Activated CD4-positive, alpha-beta memory T cell treated with anti-CD3 and anti-CD28 coated beads, Interleukin-2, amount 10 ng/mL, durations not matched to agents 7 days and 5 days (primary cell): Measurements from ENCODE around the gene LBR. TPM values are rescaled to one million over a fixed set of nuclear protein-coding genes. Genes with fewer than 3 reads are reported as not detected.

Source experiments
- CTCF ChIA-PET: fragments of 350-600 bp; sonication (Branson Sonifier 250); formaldehyde crosslinking; loops from one replicate; lab custom pipeline; 2021; ENCODE audit warnings: antibody characterized with exemption, inconsistent platforms; lab: Charles Lee
- POLR2A ChIA-PET: fragments of 350-600 bp; sonication (Branson Sonifier 250); formaldehyde crosslinking; loops from one replicate; lab custom pipeline; 2021; ENCODE audit warnings: antibody characterized with exemption; lab: Charles Lee
- DNase-seq: peaks from one replicate; pipeline ENCODE4 v3.0.0-alpha.2; 2020
- H3K27ac Mint-ChIP-seq: one replicate; pipeline ENCODE4 v1.8.0; 2021; ENCODE audit warnings: mild to moderate bottlenecking, mixed read lengths
- H3K27me3 Mint-ChIP-seq: one replicate; pipeline ENCODE4 v1.8.0; 2021; ENCODE audit warnings: mixed read lengths
- H3K36me3 Mint-ChIP-seq: one replicate; pipeline ENCODE4 v1.8.0; 2021; ENCODE audit warnings: low read depth, mixed read lengths
- H3K4me1 Mint-ChIP-seq: one replicate; pipeline ENCODE4 v1.8.0; 2021; ENCODE audit warnings: mixed read lengths
- H3K4me3 Mint-ChIP-seq: one replicate; pipeline ENCODE4 v1.8.0; 2021; ENCODE audit warnings: mild to moderate bottlenecking, mixed read lengths
- H3K9me3 Mint-ChIP-seq: one replicate; pipeline ENCODE4 v1.8.0; 2021; ENCODE audit warnings: mixed read lengths
- total RNA-seq, 2 experiments: library from RNA; stranded (reverse); gene quantifications; one replicate each; pipeline ENCODE4 v1.2.3, GENCODE V29; 2021

Gene LBR
- total RNA-seq, 2 experiments from 2014 or later: 251 to 259 TPM

GRCh38 chr1:225437710-225438437 is 10.0 kb upstream of the LBR start:
- Mint-ChIP-seq H3K36me3 (no peaks in the 10 kb centered on the region), H3K4me1 (peaks cover 24% of the 10 kb centered on the region), H3K4me3 (no peak overlapping the region), H3K27me3 (peaks cover 3% of the 10 kb centered on the region), H3K27ac (no peak overlapping the region), H3K9me3 (no peaks in the 10 kb centered on the region)
- DNase-seq: no peak
- ChIA-PET CTCF (no interaction called here), POLR2A (interaction anchor here (1.2 kb wide), 1 partner anchor 10 kb away, joined by 3 read pairs; the partner anchor contains the start of gene LBR)

GRCh38 chr1:225435957-225436392 is 8.1 kb upstream of the LBR start:
- no peak for DNase-seq
- Mint-ChIP-seq H3K27me3 (peaks cover 5% of the 10 kb centered on the region), H3K36me3 (no peaks in the 10 kb centered on the region), H3K27ac (no peak overlapping the region), H3K9me3 (no peaks in the 10 kb centered on the region), H3K4me1 (peaks cover 10% of the 10 kb centered on the region), H3K4me3 (no peak overlapping the region)
- POLR2A ChIA-PET: interaction anchor here (1.4 kb wide), 1 partner anchor 8 kb away, joined by 4 read pairs; the partner anchor contains the start of gene LBR
- CTCF ChIA-PET: no interaction called here

GRCh38 chr1:225435487-225435886 is 7.6 kb upstream of the LBR start:
- H3K4me1 Mint-ChIP-seq: peaks cover 8% of the 10 kb centered on the region
- no peak overlapping the region for H3K4me3 Mint-ChIP-seq
- ChIA-PET POLR2A (no interaction called here), CTCF (no interaction called here)
- no peak for DNase-seq
- no peaks in the 10 kb centered on the region for H3K36me3 Mint-ChIP-seq
- peaks cover 5% of the 10 kb centered on the region for H3K27me3 Mint-ChIP-seq
- H3K9me3 Mint-ChIP-seq: no peaks in the 10 kb centered on the region
- H3K27ac Mint-ChIP-seq: no peak overlapping the region

GRCh38 chr1:225435076-225435475 is 7.2 kb upstream of the LBR start:
- H3K27me3 Mint-ChIP-seq: peaks cover 5% of the 10 kb centered on the region
- H3K9me3 Mint-ChIP-seq: no peaks in the 10 kb centered on the region
- peaks cover 12% of the 10 kb centered on the region for H3K4me1 Mint-ChIP-seq
- POLR2A ChIA-PET: no interaction called here
- no peaks in the 10 kb centered on the region for H3K36me3 Mint-ChIP-seq
- CTCF ChIA-PET: no interaction called here
- no peak for DNase-seq
- H3K27ac Mint-ChIP-seq: no peak overlapping the region
- no peak overlapping the region for H3K4me3 Mint-ChIP-seq

GRCh38 chr1:225434046-225434445 is 6.2 kb upstream of the LBR start:
- H3K4me1 Mint-ChIP-seq: peaks cover 19% of the 10 kb centered on the region
- DNase-seq: no peak
- ChIA-PET POLR2A (interaction anchor here (11.8 kb wide), 1 partner anchor 9 kb away, joined by 338 read pairs; no protein-coding TSS in a partner anchor), CTCF (no interaction called here)
- H3K27me3 Mint-ChIP-seq: peaks cover 5% of the 10 kb centered on the region
- H3K9me3 Mint-ChIP-seq: no peaks in the 10 kb centered on the region
- H3K27ac Mint-ChIP-seq: no peak overlapping the region
- no peak overlapping the region for H3K4me3 Mint-ChIP-seq
- no peaks in the 10 kb centered on the region for H3K36me3 Mint-ChIP-seq

GRCh38 chr1:225431081-225431863 is 3.4 kb upstream of the LBR start:
- CTCF ChIA-PET: interaction anchor here (0.7 to 6.8 kb wide), 6 partner anchors 11 to 154 kb away, joined by 3 to 92 read pairs (median 6); no protein-coding TSS in a partner anchor
- POLR2A ChIA-PET: interaction anchor here (0.9 to 11.8 kb wide), 4 partner anchors 12 to 40 kb away, joined by 3 to 338 read pairs (median 146); no protein-coding TSS in a partner anchor
- Mint-ChIP-seq H3K9me3 (no peaks in the 10 kb centered on the region), H3K4me3 (no peak overlapping the region), H3K27me3 (peaks cover 5% of the 10 kb centered on the region), H3K4me1 (peaks cover 26% of the 10 kb centered on the region), H3K27ac (no peak overlapping the region), H3K36me3 (peaks cover 10% of the 10 kb centered on the region)
- no peak for DNase-seq

GRCh38 chr1:225430301-225430700 is 2.5 kb upstream of the LBR start:
- no peak overlapping the region for H3K27ac Mint-ChIP-seq
- ChIA-PET CTCF (interaction anchor here (6.8 kb wide), 1 partner anchor 13 kb away, joined by 92 read pairs; no protein-coding TSS in a partner anchor), POLR2A (interaction anchor here (1.0 to 11.8 kb wide), 4 partner anchors 13 to 41 kb away, joined by 3 to 338 read pairs (median 161); no protein-coding TSS in a partner anchor)
- H3K4me3 Mint-ChIP-seq: no peak overlapping the region
- no peak for DNase-seq
- peaks cover 16% of the 10 kb centered on the region for H3K36me3 Mint-ChIP-seq
- peaks cover 5% of the 10 kb centered on the region for H3K27me3 Mint-ChIP-seq
- H3K9me3 Mint-ChIP-seq: no peaks in the 10 kb centered on the region
- H3K4me1 Mint-ChIP-seq: peaks cover 33% of the 10 kb centered on the region

GRCh38 chr1:225428881-225429455 is 1.1 kb upstream of the LBR start:
- peaks cover 47% of the 10 kb centered on the region for H3K4me1 Mint-ChIP-seq
- DNase-seq: no peak
- peaks cover 18% of the 10 kb centered on the region for H3K36me3 Mint-ChIP-seq
- H3K27me3 Mint-ChIP-seq: peaks cover 2% of the 10 kb centered on the region
- ChIA-PET CTCF (interaction anchor here (0.6 to 6.8 kb wide), 10 partner anchors 10 to 904 kb away, joined by 3 to 92 read pairs (median 4); partner anchors contain the start of gene H3-3A), POLR2A (interaction anchor here (1.1 to 11.8 kb wide), 21 partner anchors 7 to 681 kb away, joined by 3 to 338 read pairs (median 13); partner anchors contain the start of genes H3-3A, PYCR2, SDE2 and SRP9)
- H3K4me3 Mint-ChIP-seq: peak overlapping the region; percentile 89
- peak overlapping the region; percentile 89 for H3K27ac Mint-ChIP-seq
- H3K9me3 Mint-ChIP-seq: no peaks in the 10 kb centered on the region

GRCh38 chr1:225428068-225428880 is 436 bp upstream of the LBR start:
- peak overlapping the region; percentile 89 for H3K4me3 Mint-ChIP-seq
- CTCF ChIA-PET: interaction anchor here (0.6 to 6.8 kb wide), 10 partner anchors 10 to 905 kb away, joined by 3 to 92 read pairs (median 4); partner anchors contain the start of gene H3-3A
- POLR2A ChIA-PET: interaction anchor here (1.1 to 11.8 kb wide), 23 partner anchors 8 to 682 kb away, joined by 3 to 338 read pairs (median 6); partner anchors contain the start of genes H3-3A, PYCR2, SDE2 and SRP9
- H3K36me3 Mint-ChIP-seq: peaks cover 24% of the 10 kb centered on the region
- peak overlapping the region; percentile 89 for H3K27ac Mint-ChIP-seq
- H3K4me1 Mint-ChIP-seq: peaks cover 54% of the 10 kb centered on the region
- DNase-seq: peak; percentile 95
- no peaks in the 10 kb centered on the region for H3K9me3 Mint-ChIP-seq
- H3K27me3 Mint-ChIP-seq: peaks cover 2% of the 10 kb centered on the region

- POLR2A ChIA-PET: interaction anchor here (0.6 to 11.8 kb wide), 26 partner anchors 9 to 981 kb away, joined by 3 to 338 read pairs (median 8); partner anchors contain the start of genes H3-3A, PARP1, PYCR2 and SDE2
- H3K4me3 Mint-ChIP-seq: peak overlapping the region; percentile 89
- CTCF ChIA-PET: interaction anchor here (2.7 to 6.8 kb wide), 3 partner anchors 17 to 46 kb away, joined by 17 to 92 read pairs (median 36); no protein-coding TSS in a partner anchor
- peak; percentile 50 for DNase-seq
- H3K36me3 Mint-ChIP-seq: peaks cover 39% of the 10 kb centered on the region
- no peaks in the 10 kb centered on the region for H3K9me3 Mint-ChIP-seq
- peak overlapping the region; percentile 69 for H3K27ac Mint-ChIP-seq
- no peaks in the 10 kb centered on the region for H3K27me3 Mint-ChIP-seq
- peaks cover 65% of the 10 kb centered on the region for H3K4me1 Mint-ChIP-seq
Observed at GRCh38 chr1:225426395-225427234, 1.2 kb downstream of the LBR start.
